Measurements from ENCODE around the gene OGG1. TPM values are rescaled to one million over a fixed set of nuclear protein-coding genes. Genes with fewer than 3 reads are reported as not detected.

Gene OGG1
- total and polyA plus RNA-seq, 9 of the 15 experiments (the other 6 are each of a cell fraction or from before 2014, with no cell fraction given): 6.6 to 33.0 (median 24.4) TPM

- TF ChIP-seq BCLAF1 (IDR thresholded peaks at IDR 0.05; ENCODE audit: borderline replicate concordance in 1 of 2, control insufficient read depth in 1 of 2, low read depth in 2 of 2, low read length in 1 of 2): peak in 1 of 2 experiments; percentile 46; a peak in 1 of 4 replicates
- TF ChIP-seq EP400 (IDR thresholded peaks at IDR 0.05): no peak
- TF ChIP-seq PHF20 (IDR thresholded peaks at IDR 0.05; ENCODE audit: partially characterized antibody): peak; percentile 78
- no peak for TF ChIP-seq ATF1 (CRISPR knock-in tag; IDR thresholded peaks at IDR 0.05)
- no peak for TF ChIP-seq ATF1 (tag; IDR thresholded peaks at IDR 0.05)
- peak in 1 of 2 experiments; percentile 50; a peak in 1 of 4 replicates for TF ChIP-seq TEAD1 (CRISPR knock-in tag; IDR thresholded peaks at IDR 0.05)
- TF ChIP-seq MED1 (CRISPR knock-in tag; IDR thresholded peaks at IDR 0.05; ENCODE audit: borderline replicate concordance): no peak
- peak; percentile 61; the same call in 1 of the 2 replicates for TF ChIP-seq ERF (CRISPR knock-in tag; IDR thresholded peaks at IDR 0.05)
- TF ChIP-seq NFE2 (IDR thresholded peaks at IDR 0.05; ENCODE audit: low read depth): no peak
- no peak for TF ChIP-seq YBX1 (IDR thresholded peaks at IDR 0.05)
- TF ChIP-seq BDP1 (IDR thresholded peaks at IDR 0.05; ENCODE audit: insufficient read depth, insufficient read length): no peak
- TF ChIP-seq, protein P1, sequence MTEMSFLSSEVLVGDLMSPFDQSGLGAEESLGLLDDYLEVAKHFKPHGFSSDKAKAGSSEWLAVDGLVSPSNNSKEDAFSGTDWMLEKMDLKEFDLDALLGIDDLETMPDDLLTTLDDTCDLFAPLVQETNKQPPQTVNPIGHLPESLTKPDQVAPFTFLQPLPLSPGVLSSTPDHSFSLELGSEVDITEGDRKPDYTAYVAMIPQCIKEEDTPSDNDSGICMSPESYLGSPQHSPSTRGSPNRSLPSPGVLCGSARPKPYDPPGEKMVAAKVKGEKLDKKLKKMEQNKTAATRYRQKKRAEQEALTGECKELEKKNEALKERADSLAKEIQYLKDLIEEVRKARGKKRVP (CRISPR knock-in tag; IDR thresholded peaks at IDR 0.05): 0 out of 2 replicates have a peak, but pooled peaks have one; percentile 26
- no peak for TF ChIP-seq ZNF717 (CRISPR knock-in tag; IDR thresholded peaks at IDR 0.05)
- 0 out of 2 replicates have a peak, but pooled peaks have one; percentile 19 for TF ChIP-seq ZNF24 (IDR thresholded peaks at IDR 0.05)
- no peak for TF ChIP-seq C11orf30 (IDR thresholded peaks at IDR 0.05; ENCODE audit: low read depth)
- TF ChIP-seq GATA2 (CRISPR knock-in tag; IDR thresholded peaks at IDR 0.05): no peak
- no peak for TF ChIP-seq ZBED1 (IDR thresholded peaks at IDR 0.05)
- no peak; the same call in 1 of the 2 replicates for TF ChIP-seq ZNF561 (CRISPR knock-in tag; conservative IDR thresholded peaks at IDR 0.05)
- no peak for TF ChIP-seq KAT7 (CRISPR knock-in tag; IDR thresholded peaks at IDR 0.05; ENCODE audit: borderline replicate concordance)
- no peak for TF ChIP-seq FIP1L1 (IDR thresholded peaks at IDR 0.05; ENCODE audit: low read depth, low read length, poor library complexity, severe bottlenecking)
- TF ChIP-seq, protein P2, sequence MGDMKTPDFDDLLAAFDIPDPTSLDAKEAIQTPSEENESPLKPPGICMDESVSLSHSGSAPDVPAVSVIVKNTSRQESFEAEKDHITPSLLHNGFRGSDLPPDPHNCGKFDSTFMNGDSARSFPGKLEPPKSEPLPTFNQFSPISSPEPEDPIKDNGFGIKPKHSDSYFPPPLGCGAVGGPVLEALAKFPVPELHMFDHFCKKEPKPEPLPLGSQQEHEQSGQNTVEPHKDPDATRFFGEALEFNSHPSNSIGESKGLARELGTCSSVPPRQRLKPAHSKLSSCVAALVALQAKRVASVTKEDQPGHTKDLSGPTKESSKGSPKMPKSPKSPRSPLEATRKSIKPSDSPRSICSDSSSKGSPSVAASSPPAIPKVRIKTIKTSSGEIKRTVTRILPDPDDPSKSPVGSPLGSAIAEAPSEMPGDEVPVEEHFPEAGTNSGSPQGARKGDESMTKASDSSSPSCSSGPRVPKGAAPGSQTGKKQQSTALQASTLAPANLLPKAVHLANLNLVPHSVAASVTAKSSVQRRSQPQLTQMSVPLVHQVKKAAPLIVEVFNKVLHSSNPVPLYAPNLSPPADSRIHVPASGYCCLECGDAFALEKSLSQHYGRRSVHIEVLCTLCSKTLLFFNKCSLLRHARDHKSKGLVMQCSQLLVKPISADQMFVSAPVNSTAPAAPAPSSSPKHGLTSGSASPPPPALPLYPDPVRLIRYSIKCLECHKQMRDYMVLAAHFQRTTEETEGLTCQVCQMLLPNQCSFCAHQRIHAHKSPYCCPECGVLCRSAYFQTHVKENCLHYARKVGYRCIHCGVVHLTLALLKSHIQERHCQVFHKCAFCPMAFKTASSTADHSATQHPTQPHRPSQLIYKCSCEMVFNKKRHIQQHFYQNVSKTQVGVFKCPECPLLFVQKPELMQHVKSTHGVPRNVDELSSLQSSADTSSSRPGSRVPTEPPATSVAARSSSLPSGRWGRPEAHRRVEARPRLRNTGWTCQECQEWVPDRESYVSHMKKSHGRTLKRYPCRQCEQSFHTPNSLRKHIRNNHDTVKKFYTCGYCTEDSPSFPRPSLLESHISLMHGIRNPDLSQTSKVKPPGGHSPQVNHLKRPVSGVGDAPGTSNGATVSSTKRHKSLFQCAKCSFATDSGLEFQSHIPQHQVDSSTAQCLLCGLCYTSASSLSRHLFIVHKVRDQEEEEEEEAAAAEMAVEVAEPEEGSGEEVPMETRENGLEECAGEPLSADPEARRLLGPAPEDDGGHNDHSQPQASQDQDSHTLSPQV (IDR thresholded peaks at IDR 0.05): 0 out of 2 replicates have a peak, but pooled peaks have one; percentile 21
- TF ChIP-seq FOXJ3 (CRISPR knock-in tag; IDR thresholded peaks at IDR 0.05): no peak
- TF ChIP-seq JUNB (CRISPR knock-in tag; conservative IDR thresholded peaks at IDR 0.05): no peak
- TF ChIP-seq ZNF830 (CRISPR knock-in tag; IDR thresholded peaks at IDR 0.05): 0 out of 2 replicates have a peak, but pooled peaks have one; percentile 63
- no peak for TF ChIP-seq HDAC8 (tag; IDR thresholded peaks at IDR 0.05)
Measured at GRCh38 chr3:9749296-9749644, 482 bp upstream of the OGG1 start (continued).
